SKM-1 treated with dmso at 0.1 percent for 144 hours (cell line): Measurements from ENCODE around the gene KCNF1.

Source experiments
- DNase-seq: peaks from one replicate; lab custom pipeline; 2025; ENCODE audit not compliant: unreplicated experiment; lab: John Stamatoyannopoulos, UW

KCNF1 gene

DNA sequence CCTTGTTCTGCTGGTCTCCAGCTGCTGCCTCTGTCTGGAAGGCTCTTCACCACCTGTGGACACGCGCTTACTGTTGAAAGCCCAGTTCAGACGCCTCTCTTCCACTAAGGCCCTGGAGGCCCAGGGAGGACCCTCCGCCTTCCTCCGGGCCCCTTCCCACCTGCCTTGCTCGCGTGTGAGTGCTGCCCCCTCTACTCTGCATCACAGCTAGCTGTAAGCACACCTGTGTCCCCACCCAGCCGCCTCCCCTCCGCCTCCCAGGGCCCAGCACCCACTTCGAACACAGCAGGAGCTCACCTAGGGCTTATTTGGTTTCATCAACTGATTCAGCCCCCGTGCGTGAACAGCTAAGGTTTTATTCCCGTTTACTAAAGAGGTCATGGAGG lies 49.7 kb downstream of the KCNF1 start:
- no peak for DNase-seq

DNA sequence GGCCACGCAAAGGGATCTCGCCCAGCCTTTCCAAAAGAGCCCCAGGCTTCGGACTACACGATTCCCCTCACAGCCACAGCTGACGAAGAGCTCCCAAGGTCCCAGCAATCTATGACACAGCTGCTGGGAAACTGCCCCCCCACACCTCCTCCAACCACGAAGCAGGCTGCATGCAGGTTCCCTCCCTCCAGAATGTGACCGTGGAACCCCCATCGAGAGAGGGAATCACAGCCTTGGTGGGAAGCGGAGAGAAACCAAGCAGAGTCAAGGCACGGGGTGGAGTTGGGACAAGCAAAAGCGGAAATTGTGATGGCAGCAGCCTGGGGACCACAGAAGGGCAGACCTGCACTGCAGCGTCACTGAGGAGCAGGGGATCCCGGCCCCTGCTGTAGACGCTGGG lies 50.3 kb downstream of the KCNF1 start:
- DNase-seq = no peak

DNA sequence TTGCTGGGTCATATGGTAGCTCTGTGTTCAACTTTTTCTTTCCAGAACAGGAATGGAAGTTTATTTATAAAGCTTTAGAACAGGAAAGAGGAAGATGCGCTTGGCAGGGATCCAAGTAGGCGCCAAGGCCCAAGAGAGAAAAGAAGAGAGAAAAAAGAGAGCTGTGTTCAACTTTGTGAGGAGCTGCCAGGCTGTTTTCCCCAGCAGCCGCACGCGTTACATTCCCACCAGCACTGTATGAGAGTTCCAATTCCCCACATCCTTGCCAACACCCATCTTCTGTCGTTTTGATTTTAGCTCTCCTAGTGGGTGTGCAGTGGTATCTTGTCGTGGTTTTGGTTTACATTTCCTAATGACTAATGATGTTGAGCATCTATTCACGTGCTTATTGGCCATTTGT lies 51.4 kb downstream of the KCNF1 start:
- no peak for DNase-seq
